ENCODE data around the gene TPI1. TPM values are rescaled to one million over a fixed set of nuclear protein-coding genes. Genes with fewer than 3 reads are reported as not detected.
A peak's percentile ranks its signal among the peaks of the same experiment; 100 is the strongest.

The TPI1 gene
- total RNA-seq, 1 experiment from 2014 or later = 1,177 TPM

GRCh38 chr12:6834873-6835272 lies 32.5 kb upstream of the TPI1 start:
- no peak overlapping the region for H3T11ph ChIP-seq (ENCODE audit: low read length)
- no CpG with 5 or more reads among the region's 5 CpGs for WGBS (ENCODE audit: extremely low coverage, insufficient read length, low lambda C conversion rate)

More at GRCh38 chr12:6834873-6835272, 32.5 kb upstream of the TPI1 start:
- no peaks in the 10 kb centered on the region for H3K27me3 Mint-ChIP-seq (ENCODE audit: low read depth)
- H4K8ac ChIP-seq (replicated peaks; ENCODE audit: insufficient read length, low read depth, low read length) = no peak overlapping the region
- no peak overlapping the region for H2BK12ac ChIP-seq (ENCODE audit: insufficient read length, low read depth, low read length)
- H3K79me2 ChIP-seq (ENCODE audit: insufficient read depth, low read length) = peaks cover 1% of the 10 kb centered on the region; the same call in 1 of the 2 replicates
- no peak overlapping the region for H3K4me2 ChIP-seq (ENCODE audit: insufficient read depth, insufficient read length, low read length)
- H3K27ac ChIP-seq (ENCODE audit: insufficient read length, low read depth, low read length) = no peak overlapping the region
- H4K91ac ChIP-seq (ENCODE audit: insufficient read length, low read depth, low read length) = no peak overlapping the region
- H3K56ac ChIP-seq (ENCODE audit: insufficient read length, low read depth, low read length) = no peak overlapping the region
- H3K4me1 ChIP-seq (ENCODE audit: insufficient read depth, low read length) = no peaks in the 10 kb centered on the region
- no peak overlapping the region for H2BK20ac ChIP-seq (ENCODE audit: low read depth, low read length, poor library complexity, severe bottlenecking)
- no peaks in the 10 kb centered on the region for H3K23me2 ChIP-seq (ENCODE audit: insufficient read length, low read depth, low read length, poor library complexity, severe bottlenecking)
- no peaks in the 10 kb centered on the region for H3K9me3 ChIP-seq (ENCODE audit: control insufficient read depth, low read depth, low read length)
- H3K79me1 ChIP-seq (ENCODE audit: insufficient read depth, low read depth, low read length, poor library complexity, severe bottlenecking) = no peaks in the 10 kb centered on the region
- H3K36me3 Mint-ChIP-seq (ENCODE audit: insufficient read depth in 1 of 3, low read depth in 3 of 3) = peaks cover 43 to 85% (median 76%) of the 10 kb centered on the region in 3 experiments; a peak in 6 of 7 replicates
- no peak overlapping the region for H2BK5ac ChIP-seq (ENCODE audit: insufficient read length, low read length)
- no peak overlapping the region for H3K14ac ChIP-seq (ENCODE audit: insufficient read depth, low read length)
- H3K9ac ChIP-seq (ENCODE audit: extremely low read depth, insufficient read length, low read length) = no peak overlapping the region
- H3K4me1 Mint-ChIP-seq = peaks cover 3 to 25% of the 10 kb centered on the region in 2 experiments
- H3K18ac ChIP-seq (ENCODE audit: insufficient read length, low read depth, low read length) = no peak overlapping the region
- no peak overlapping the region for H2BK15ac ChIP-seq (ENCODE audit: low read depth, low read length)
- H2AK5ac ChIP-seq (ENCODE audit: insufficient read length, low read length) = no peak overlapping the region
- H3K23ac ChIP-seq (ENCODE audit: insufficient read length, low read depth, low read length) = no peak overlapping the region
- H2AFZ ChIP-seq (ENCODE audit: low read length) = no peak overlapping the region
- H3K27ac Mint-ChIP-seq = peak overlapping the region in 1 of 3 experiments; percentile 71; a peak in 1 of 7 replicates
- H3K4me3 Mint-ChIP-seq = peak overlapping the region in 1 of 2 experiments; percentile 25; a peak in 1 of 5 replicates
- no peaks in the 10 kb centered on the region for H4K20me1 ChIP-seq (ENCODE audit: control insufficient read depth, insufficient read depth, insufficient read length)
- no peaks in the 10 kb centered on the region; a peak in 1 of 5 replicates for H3K9me3 Mint-ChIP-seq
- no peaks in the 10 kb centered on the region for H3K27me3 ChIP-seq (ENCODE audit: insufficient read depth, low read length)
- H2BK120ac ChIP-seq (ENCODE audit: low read depth, low read length, poor library complexity, severe bottlenecking) = no peak overlapping the region
- DNase-seq = no peak
- H4K5ac ChIP-seq (ENCODE audit: insufficient read length, low read depth, low read length) = no peak overlapping the region
- TF ChIP-seq CTCF (conservative IDR thresholded peaks at IDR 0.05) = no peak
- no peak overlapping the region for H3K4ac ChIP-seq (ENCODE audit: low read depth, low read length)
